T-helper 22 cell (primary cell): ENCODE results near the gene PNMT.
"Not testable (repeated sequence)": the region's sequence is repeated elsewhere in the genome, so short reads cannot be mapped to it uniquely, and the experiment has no call there.

Source experiments
- DNase-seq: peaks from one replicate; pipeline ENCODE4 v3.0.0-alpha.2; 2020; ENCODE audit warnings: low read depth

Gene PNMT

DNA sequence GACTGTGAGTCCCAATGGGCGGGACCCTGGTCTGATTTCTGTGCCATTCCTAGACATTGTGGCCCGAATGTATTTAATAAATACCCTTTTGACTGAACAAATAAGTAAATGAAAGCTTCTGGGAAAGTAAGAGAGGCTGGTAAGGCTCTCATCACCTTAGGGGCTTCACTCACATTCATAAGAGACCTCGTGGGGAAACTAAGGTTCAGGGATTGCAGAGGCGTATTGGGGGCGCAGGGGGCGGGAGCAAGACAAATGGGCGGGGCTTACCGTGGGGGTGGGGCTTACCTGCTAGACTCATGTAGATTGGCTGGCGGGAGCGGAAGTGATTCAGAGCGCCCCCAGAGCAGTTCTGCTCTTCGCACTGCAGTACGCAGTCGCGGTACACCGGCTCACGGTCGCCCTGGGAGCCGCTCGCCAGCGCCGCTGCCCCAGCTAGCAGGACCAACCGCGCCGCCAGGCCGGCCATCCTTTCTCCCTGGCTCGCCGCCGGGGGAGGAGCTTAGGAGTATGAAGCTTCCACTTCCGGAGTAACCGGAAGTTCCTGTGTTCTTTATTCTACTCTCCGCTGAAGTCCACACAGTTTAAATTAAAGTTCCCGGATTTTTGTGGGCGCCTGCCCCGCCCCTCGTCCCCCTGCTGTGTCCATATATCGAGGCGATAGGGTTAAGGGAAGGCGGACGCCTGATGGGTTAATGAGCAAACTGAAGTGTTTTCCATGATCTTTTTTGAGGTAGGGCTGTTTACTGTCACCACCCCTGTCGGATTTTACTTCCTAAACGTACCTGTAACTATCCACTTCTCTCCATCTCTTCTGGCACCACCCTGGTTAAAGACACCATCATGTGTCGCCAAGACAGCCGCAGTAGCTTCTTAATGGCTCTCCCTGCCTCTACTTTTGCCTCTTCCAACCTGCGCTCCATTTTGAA, 19.6 kb downstream of the PNMT start, which contains the start of gene PGAP3:
Gene PGAP3 (minus strand): TSS at position 512 of the 929 bp plus-strand sequence. CDS start 43 bp downstream, at position 469.
- DNase-seq = peak; percentile 62

- no peak for DNase-seq
Measured at GRCh38 chr17:39688475-39688835, 20.2 kb downstream of the PNMT start.

DNA sequence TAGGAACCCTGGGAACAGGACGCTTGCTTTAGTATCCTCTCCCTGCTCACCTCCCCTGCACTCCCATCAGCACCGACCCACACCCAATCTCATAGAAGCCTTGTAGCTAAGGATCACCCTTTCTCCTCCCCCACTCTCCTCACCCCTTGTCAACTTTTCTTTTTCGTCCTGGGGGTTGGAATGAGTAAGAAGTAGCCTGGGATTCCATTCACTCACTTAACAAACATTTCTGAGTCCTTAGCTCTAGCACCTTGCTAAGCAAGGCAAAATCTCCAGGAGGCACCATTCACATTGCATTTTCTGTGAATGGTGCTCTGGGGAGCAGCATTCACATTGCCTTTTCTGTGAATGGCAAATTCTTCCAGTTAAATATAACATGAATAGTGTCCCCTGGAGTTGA, 20.7 kb downstream of the PNMT start:
- DNase-seq = no peak

DNA sequence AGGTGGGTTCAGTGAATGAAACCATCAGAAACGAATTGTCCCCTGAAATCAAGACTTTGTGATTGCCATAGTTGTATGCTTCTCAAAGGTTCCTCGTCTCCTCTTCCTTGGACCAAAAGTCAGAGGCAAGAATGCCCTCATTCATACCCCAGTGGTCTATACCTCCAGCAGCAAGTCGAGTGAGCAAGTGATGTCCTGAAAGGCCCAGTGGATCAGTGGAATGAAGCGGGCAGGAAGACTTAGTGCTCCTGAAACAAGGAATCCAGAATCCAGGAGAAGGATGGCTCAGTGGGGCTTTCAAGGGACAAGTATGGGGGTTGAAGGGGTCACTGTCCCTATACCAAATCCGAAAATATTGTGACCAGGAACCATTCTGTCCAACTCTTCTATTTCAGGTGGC, 26.3 kb downstream of the PNMT start:
- no peak for DNase-seq

DNA sequence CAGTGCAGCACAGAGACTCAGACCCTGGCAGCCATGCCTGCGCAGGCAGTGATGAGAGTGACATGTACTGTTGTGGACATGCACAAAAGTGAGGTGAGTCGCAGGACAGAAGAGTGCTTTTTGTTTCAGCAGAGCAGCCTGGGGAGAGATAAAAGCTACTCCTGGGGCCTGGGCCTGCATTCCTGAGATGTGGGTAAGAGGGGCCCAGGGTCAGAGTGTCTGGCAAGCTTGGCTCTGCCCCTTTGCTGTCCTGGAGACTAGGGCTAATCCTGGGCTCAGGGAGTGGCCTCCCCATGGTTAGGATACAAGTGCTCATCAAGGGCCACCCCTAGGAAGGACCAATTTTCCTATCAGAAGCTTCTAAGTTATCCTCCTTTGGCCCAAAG, 26.8 kb downstream of the PNMT start:
- DNase-seq = no peak

GRCh38 chr17:39696731-39697130, 28.5 kb downstream of the PNMT start:
- no peak for DNase-seq

DNA sequence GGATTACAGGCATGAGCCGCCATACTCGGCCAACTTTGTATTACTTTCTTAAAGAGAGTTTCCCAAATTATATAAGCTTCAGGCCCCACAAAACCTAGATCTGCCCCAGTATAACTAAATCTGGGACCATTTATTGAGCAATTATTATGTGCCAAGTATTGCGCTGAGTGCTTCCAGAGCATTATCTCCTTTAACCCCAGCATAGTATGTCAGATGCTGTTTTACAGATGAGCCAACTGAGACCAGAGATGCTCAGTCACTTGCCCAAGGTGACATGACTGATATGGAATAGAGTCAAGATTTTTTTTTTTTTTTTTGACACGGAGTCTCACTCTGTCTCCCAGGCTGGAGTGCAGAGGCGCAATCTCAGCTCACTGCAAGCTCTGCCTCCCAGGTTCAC, 29.7 kb downstream of the PNMT start:
- DNase-seq = no peak

GRCh38 chr17:39699157-39699817, 31.0 kb downstream of the PNMT start:
- DNase-seq = not testable (repeated sequence)

GRCh38 chr17:39699818-39700147, 31.5 kb downstream of the PNMT start, which contains the start of gene ERBB2:
ERBB2 (plus strand) TSS chr17:39700064; CDS start chr17:39700239, 175 bp downstream.
- no peak for DNase-seq

GRCh38 chr17:39700148-39700987, 32.1 kb downstream of the PNMT start:
- no peak for DNase-seq

DNA sequence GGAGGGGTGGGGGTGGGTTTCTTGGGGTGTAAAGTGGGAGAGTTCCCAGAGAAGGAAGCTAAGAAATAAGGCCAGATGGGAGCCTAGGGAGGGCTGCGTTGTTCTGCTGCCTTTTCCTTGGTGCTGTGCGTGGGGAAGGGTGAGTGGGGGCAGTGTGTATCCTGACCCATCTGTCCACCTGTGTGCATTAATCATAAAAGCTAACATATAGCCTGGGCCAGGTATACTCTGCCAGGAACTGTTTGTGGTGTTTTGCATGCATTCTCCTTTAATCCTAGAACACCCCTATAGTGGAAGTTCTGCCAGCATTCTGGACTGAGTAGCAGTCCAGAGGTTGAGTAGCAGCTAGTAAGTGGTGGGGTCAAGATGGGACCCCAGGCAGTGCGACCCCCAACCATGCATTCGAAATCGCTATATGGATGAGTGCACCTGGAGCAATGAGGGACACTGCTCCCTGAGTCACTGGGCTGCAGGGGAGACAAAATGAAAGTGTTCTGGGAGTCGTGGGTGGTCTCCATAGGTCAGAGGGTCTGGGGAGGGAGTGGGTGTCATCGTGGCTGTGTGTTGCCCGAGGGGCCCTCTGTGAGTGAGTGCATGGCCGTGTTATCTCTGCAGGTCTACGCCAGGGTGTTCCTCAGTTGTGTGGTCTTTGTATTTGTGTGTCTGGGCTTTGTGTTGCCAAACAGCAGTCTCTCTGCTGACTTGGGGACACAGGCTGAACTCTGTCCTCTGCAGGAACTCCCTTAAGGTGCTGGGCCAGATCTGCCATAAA, 32.9 kb downstream of the PNMT start:
- DNase-seq = no peak

DNA sequence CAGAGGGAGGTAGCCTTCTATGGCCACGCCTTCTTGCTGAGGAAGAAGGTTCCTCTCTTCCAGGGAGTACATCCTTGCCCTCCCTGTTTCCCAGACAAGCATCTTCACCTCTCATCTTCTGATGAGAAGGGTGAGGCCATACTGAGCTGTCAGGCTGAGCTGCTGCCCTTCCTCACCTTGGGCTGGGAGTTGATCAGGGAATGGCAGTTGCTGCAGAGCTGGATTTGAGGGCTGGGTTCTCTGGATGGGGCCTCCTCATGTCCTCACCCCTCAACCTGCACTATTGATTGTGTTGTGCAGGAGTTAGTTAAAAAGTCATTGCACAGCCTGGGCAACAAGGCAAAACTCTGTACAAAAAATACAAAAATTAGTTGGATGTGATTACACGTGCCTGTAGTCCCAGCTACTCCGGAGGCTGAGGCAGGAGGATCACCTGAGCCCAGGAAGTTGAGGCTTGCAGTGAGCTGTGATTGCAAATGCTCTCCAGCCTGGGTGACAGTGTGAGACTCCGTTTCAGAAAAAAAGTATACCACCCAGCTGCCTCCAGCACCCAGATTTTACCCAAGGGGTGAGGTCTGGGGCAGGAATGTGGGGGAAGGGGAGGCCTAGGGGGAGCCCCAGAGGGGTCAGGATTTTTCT, 33.6 kb downstream of the PNMT start:
- DNase-seq = no peak

GRCh38 chr17:39702901-39703893, 34.9 kb downstream of the PNMT start:
- no peak for DNase-seq

GRCh38 chr17:39703913-39704312, 35.7 kb downstream of the PNMT start:
- DNase-seq = no peak

- DNase-seq = no peak
Measured at GRCh38 chr17:39704821-39705551, 36.7 kb downstream of the PNMT start.

DNA sequence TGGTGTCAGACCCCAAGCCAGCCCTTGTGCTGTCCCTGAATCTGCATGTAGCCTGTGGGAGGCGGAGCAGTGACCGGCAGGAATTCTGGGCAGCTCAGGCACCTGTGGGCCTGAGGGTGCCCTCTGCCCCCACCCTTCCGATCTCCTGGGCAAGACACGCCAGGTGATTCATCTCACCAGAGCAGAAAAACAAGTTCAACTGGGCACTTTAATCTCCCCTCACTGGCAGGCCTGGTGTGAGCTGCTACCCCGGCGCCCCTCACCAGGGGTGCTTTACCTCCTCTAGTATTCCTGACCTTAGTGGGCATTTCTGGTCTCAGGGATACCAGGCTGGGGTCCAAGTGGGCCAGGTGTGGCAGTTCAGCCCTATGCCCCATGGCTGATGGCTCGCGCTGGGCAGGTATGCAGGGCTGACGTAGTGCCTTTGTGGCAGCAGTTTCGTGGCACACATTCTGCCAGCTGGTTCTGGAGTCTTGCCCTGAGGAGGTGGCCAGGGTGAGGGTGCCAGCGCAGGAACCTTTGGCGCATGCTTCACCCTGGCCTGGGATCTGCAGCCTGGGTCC, 37.6 kb downstream of the PNMT start:
- no peak for DNase-seq

GRCh38 chr17:39706383-39706782, 38.1 kb downstream of the PNMT start:
- DNase-seq = no peak

DNA sequence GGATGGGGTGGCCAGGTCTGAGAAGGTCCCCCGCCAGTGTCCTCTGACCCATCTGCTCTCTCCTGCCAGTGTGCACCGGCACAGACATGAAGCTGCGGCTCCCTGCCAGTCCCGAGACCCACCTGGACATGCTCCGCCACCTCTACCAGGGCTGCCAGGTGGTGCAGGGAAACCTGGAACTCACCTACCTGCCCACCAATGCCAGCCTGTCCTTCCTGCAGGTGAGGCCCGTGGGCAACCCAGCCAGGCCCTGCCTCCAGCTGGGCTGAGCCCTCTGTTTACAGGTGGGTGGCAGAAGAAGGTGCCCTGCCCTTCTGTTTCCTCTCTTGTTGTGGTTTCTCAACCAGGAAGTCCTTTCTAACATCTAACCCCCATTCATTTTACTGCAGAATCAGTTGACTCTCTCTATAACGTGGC, 38.7 kb downstream of the PNMT start:
- DNase-seq = no peak
